HG03108 (cell line): ENCODE measurements around the gene KIN.
"Not testable (repeated sequence)": the region's sequence is repeated elsewhere in the genome, so short reads cannot be mapped to it uniquely, and the experiment has no call there.

Experiments used
- ATAC-seq: cut with Tn5 transposase; IDR thresholded peaks from one replicate; pipeline ENCODE4 v1.9.1; 2021; ENCODE audit warnings: moderate library complexity; ENCODE audit not compliant: unreplicated experiment

The KIN gene

GRCh38 chr10:7738536-7739407 is 49.0 kb downstream of the KIN start:
- no peak for ATAC-seq

DNA sequence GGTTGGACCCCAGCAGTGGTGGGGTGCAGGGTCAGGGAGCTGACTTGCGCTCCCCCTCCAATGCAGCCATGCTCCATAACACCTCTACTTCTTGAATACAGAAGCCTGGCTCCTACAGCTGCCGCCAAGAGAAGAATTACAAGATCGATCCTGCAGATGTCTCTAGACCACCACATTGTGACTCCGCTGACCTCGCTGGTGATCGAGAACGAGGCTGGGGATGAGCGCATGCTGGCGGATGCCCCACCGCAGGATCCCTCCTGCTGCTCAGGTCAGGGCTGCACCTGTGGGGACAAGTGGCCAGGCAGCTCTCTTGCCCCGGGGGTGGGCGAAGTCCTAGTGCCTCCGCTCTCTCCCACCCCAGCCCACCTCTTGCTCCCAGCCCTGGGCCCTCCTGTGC is 53.0 kb downstream of the KIN start:
- ATAC-seq: no peak

DNA sequence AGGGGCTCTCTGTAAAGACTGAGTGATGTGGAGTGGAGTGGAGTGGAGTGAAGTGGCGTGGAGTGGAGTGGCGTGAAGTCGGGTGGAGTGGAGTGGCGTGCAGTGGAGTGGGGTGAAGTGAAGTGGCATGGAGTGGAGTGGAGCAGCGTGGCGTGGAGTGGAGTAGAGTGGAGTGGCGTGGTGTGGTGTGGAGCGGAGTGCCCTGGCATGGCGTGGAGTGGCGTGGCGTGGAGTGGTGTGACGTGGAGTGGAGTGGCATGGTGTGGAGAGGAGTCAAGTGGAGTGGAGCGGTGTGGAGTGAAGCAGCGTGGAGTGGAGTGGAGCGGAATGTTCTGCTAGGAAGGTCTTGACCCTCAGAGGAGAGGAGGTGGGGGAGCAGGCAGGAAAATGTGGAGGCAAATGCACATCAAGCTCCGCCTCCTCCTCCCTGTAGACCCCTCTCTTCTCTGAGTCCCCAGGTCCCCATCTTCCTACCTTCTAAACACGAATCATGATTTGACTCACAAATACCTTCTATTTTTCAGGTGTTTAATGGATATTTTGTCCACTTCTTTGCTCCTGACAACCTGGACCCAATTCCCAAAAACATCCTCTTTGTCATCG is 64.8 kb downstream of the KIN start:
- ATAC-seq: no peak

DNA sequence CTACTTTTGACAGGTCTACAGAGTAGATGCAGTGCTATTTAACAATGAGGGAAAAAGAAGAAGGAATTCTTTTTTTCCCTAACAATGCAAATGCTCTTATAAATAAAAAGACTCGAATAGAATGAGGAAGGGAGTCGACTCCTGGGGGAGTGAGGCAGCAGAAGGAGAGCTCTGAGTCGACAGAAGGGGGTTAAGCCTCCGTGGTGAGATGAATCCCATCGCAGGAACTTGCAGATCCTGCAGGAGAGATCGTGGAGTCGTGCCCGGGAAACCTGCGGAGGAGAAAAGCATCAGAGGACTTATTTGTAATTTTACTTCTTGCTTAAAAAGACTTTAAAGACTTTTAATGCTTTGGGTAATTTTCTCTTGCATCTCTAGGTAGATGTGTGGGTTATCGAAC is 67.3 kb downstream of the KIN start:
- ATAC-seq: no peak

DNA sequence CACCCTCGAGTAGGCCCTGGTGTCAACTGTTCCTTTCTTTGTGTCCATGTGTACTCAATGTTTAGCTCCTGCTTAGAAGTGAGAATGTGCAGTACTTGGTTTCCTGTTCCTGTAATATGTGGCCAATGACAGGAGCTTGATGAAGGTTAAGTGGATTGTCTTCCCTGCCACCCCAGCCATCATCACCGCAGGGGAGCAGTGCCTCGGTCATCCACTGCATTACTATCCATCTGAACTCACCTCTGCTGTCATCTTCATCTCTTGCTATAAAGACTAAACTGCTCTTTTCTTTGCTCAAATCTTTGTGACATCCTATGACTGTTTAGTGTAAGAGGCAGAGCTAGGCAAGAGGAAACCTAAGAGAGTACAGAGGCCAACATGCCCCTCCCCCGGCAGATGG is 69.1 kb downstream of the KIN start:
- ATAC-seq: no peak

DNA sequence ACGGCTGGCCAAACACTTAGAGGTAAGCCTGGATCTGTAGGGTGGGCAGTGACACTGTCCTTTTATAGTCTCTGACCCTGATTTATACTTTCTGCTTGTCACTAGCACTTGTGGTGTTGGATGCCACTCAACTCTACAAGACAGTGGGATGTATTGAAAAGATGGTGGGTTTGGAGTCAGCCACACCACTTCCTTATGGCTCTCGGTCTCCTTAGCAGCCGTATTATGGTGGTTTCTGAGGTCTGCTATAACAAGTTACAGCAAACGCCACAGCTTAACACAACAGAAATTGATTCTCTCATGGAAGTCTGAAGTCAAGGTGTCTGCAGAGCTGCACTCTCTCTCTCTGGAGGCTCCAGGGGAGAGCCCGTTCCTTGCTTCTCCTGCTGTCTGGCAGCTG is 70.0 kb downstream of the KIN start:
- ATAC-seq: no peak

DNA sequence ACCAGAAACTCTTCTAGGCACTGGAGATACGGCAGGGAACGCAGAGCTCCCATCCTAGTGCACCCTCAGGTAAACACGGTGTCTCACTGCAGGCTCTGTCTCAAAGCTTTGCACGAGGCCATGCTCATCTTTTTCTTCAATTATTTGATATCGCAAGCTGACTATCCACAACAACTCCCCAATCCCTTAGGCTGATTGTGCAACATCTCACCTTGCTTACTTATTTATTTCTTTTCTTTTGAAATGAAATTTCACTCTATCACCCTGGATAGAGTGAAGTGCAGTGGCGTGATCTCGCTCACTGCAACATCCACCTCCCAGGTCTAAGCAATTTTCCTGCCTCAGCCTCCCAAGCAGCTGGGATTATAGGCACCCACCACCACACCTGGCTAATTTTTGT is 72.3 kb downstream of the KIN start:
- ATAC-seq: no peak

DNA sequence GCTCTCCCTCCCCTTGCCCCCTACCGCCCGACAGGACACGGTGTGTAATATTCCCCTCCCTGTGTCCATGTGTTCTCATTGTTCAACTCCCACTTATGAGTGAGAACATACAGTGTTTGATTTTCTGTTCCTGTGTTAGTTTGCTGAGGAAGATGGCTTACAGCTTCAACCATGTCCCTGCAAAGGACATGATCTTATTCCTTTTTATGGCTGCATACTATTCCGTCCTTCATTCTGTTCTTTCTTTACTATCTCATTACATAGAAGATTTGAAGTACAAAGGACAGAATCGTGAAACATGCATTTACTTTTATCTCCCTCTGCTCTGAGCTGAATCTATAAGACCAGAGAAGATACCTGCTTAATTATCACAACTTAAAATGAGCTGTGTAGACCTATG is 76.7 kb downstream of the KIN start:
- ATAC-seq: not testable (repeated sequence)

- ATAC-seq: no peak
Measured at GRCh38 chr10:7710446-7710845, 77.3 kb downstream of the KIN start.

- no peak for ATAC-seq
Measured at GRCh38 chr10:7708832-7709231, 79.0 kb downstream of the KIN start.

DNA sequence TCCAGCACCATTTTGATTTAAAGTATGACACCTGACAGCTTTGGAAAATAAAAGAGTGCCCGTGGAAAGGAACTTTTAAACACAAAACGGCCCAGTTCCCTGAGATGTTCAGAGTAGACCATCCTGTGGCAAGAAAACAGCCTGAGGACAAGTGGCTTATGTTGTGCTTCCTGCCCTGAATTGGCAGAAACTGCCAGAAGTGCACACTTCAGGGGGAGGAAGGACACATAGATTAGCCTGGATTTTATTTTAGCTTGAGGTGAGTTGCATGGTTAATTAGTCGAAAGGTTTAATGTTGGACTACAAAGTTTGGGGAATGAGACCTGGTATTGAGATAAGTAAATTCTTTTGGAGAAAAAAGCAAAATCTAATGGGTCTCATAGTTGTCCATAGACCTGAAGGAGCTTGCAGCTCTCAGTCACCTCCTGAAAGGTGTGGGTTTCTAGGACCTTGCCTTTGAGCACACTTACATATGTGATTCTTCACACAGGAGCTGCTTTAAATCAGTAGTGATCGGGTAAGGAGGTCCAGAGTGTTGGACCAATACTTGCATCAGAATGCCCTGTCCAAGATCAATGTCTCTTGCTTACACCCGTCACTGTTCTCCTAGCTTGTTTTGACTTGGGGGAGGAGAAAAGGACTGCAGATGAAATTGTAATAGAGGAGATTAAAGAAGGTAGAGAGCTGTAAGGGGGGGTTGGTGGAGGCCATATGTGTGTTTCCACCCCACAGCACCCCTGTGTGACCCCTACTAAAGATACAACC is 79.8 kb downstream of the KIN start:
- ATAC-seq: no peak

DNA sequence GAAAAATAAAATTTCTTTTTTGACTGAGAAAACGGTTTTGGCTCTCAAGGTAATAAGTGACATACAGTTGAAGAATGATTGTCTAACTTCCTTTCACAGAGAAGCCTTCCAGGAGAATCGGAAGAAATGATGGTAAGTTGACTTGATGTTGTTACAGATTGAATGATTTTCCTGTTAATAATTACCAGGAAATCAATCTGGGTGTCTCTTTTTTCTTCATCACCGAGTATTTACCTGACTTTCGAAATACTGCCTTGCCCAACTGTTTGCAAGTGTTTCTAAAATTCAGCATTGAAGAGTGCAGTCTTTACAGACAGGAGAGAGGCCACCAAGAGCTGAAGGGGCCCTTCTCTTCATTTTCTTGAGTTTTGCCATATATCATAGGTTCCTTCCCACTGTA is 80.7 kb downstream of the KIN start:
- ATAC-seq: no peak

DNA sequence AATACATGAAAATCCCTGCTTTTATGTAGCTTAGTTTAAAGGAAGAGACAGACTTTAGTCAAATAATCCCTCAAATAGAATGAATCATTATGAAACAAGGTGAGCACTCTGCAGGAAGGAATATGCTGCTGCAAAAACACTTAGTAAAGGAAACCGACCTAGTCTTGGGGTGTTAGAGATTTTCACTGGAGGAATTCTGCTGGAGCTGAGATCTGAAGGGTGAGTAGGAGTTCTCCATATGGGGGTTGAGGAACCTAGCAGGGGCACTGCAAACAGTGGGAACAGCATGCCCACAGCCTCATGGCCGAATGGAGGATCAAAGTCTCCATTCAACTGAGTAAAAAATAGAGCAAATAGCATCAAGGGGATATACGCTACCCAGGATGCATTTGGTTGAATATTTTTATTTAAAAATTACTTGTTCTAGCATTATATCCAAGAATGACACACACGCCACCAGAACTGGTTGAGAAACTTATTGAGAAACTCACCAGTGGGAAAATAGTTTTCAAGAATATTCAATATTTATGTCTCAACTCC is 81.2 kb downstream of the KIN start:
- ATAC-seq: no peak

DNA sequence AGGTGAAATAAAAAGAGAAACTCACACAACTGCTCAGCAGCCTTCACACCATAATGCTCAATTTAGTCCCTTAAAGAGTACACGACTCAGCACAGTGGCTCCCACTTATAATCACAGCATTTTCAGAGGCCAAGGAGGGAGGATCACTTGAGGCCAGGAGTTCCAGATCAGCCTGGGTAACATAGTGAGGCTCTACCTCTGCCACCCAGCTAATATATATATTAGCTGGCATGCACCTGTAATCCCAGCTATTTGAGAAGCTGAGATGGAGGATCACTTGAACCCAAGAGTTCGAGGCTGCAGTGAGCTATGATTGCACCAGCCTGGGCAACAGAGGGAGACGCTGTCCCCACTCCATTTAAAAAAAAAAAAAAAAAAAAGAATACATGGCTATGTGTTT is 82.5 kb downstream of the KIN start:
- no peak for ATAC-seq

DNA sequence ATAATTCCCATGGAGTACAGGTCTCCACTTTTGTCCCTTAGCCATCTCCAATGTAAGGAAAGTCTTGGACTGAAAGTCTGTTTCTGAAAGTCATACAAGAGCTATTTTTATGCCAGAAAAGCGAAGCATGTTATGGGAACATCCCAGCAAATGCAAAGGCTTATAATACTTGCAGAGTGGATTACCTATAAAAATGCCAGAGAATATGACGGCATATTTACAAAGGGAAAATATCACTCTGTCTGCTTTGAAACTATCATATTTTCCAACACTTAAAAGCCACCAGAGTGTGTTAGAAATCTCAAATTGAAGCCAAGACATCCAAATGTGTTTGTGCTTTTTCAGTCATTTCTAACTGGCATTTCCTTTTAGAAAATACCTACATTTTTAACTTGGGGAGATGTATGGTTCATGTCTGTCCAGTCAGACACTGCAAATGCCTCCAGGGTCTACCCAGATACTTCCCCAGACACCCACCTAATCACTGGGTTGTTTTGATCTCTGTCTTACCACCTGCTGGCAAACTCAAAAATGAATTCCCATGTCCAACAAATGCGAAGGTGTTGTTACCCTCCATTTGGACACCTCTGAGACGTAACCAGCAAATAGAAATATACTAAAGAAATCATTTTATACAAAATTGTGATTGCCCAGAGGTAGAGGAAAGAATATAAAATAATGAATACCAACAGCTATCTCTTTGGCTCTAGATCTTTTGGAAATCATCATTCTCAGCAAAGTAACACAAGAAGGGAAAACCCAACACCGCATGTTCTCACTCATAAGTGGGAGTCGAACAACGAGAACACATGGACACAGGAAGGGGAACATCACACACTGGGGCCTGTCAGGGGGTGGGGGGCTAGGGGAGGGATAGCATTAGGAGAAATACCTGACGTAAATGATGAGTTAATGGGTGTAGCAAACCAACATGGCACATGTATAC is 83.4 kb downstream of the KIN start:
- no peak for ATAC-seq

DNA sequence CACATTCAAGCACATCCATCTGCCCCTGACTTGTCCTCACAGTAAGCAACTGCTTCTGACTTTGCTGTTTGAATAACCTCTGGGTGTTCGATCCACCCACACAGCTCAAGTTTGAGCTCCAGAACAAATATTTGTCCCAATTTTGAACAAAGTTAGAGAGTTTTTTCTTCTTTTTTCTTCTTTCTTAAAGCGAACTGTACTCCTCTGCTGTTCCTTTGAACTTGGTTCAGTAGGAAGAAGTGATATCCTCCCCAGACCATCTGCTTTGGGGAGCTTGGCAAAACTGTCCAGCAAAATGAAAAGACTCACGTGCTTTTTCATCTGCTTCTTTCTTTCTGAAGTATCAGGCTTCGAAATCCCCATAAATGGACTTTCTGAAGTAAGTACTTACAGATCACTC is 84.7 kb downstream of the KIN start, which contains the start of gene ITIH2:
ITIH2 (plus strand) TSS at position 177 of the 400 bp plus-strand sequence; CDS start at position 296, 119 bp downstream.
- no peak for ATAC-seq

GRCh38 chr10:7702288-7702812 is 85.4 kb downstream of the KIN start:
- ATAC-seq: no peak

GRCh38 chr10:7701158-7701742 is 86.5 kb downstream of the KIN start:
- no peak for ATAC-seq
